ENCODE measurements around the gene NCK2.

DNA sequence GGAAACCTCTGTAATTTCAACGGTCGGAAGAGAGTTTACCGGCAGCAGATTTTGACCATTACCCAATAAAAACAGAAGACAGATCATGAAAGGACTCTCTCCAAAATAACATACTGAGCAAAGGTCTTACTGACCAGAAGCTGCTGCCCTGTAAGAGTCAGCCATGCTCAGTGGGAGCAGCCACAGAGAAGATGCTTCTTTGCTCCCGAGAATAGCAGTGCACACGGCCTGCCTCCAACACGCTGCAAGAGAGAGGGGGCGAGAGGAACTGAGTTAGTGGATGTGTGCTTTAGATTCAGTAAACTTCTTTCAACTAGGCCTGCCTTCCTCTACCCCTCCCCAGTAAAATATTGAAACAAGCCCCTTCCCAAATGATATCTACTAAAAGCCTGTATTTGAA, 103.7 kb downstream of the NCK2 start:
- TF ChIP-seq, protein P1, sequence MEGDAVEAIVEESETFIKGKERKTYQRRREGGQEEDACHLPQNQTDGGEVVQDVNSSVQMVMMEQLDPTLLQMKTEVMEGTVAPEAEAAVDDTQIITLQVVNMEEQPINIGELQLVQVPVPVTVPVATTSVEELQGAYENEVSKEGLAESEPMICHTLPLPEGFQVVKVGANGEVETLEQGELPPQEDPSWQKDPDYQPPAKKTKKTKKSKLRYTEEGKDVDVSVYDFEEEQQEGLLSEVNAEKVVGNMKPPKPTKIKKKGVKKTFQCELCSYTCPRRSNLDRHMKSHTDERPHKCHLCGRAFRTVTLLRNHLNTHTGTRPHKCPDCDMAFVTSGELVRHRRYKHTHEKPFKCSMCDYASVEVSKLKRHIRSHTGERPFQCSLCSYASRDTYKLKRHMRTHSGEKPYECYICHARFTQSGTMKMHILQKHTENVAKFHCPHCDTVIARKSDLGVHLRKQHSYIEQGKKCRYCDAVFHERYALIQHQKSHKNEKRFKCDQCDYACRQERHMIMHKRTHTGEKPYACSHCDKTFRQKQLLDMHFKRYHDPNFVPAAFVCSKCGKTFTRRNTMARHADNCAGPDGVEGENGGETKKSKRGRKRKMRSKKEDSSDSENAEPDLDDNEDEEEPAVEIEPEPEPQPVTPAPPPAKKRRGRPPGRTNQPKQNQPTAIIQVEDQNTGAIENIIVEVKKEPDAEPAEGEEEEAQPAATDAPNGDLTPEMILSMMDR (conservative IDR thresholded peaks at IDR 0.05; ENCODE audit: low read depth, low read length) = no peak
- TF ChIP-seq EZH2 (IDR thresholded peaks at IDR 0.05; ENCODE audit: borderline replicate concordance, low read depth, low read length, poor library complexity, severe bottlenecking) = no peak

All from A673 (cell line).